ENCODE results near the gene TBC1D14. TPM values are rescaled to one million over a fixed set of nuclear protein-coding genes. Genes with fewer than 3 reads are reported as not detected.

TBC1D14 gene
- total and polyA plus RNA-seq, 2 of the 4 experiments (the other 2 are of a cell fraction), result 31.7 to 40.7 TPM

GRCh38 chr4:6924361-6924779, 14.7 kb downstream of the TBC1D14 start:
- H3K27ac ChIP-seq (ENCODE audit: insufficient read depth, low read length), result no peak overlapping the region
- H3K4ac ChIP-seq (ENCODE audit: low read depth, low read length), result no peak overlapping the region
- H3K9ac ChIP-seq (ENCODE audit: low read depth, low read length), result no peak overlapping the region
- ATAC-seq (ENCODE audit: low read depth), result no peak
- no peak overlapping the region for H4K91ac ChIP-seq (ENCODE audit: insufficient read depth, low read depth, low read length)
- WGBS, 2 experiments (ENCODE audit: extremely low coverage in 2 of 2, insufficient read length in 1 of 2), result 86% methylated on average over 6 of the region's 12 CpGs; no CpG with 5 or more reads in 1 of the 2 experiments
- no peaks in the 10 kb centered on the region for H3K27me3 ChIP-seq (ENCODE audit: control insufficient read depth, insufficient read depth, low read length)
- dilution Hi-C loops (cut with HindIII; ENCODE audit: low sequenced_read_pairs, unreplicated experiment), result no loop called here
- ChIA-PET POLR2A (ENCODE audit: unreplicated experiment) (no interaction called here), CTCF (no interaction called here)
- peaks cover 8% of the 10 kb centered on the region for H3K4me1 ChIP-seq (ENCODE audit: control insufficient read depth, insufficient read depth, low read length)
- H2BK15ac ChIP-seq (ENCODE audit: low read depth, low read length), result no peak overlapping the region
- no peak overlapping the region for H3K4me3 ChIP-seq (ENCODE audit: insufficient read depth, low read depth, low read length)
- no TSS peak for BruUV-seq (replicated peaks)
- no peak overlapping the region for H3K56ac ChIP-seq (ENCODE audit: extremely low read depth, insufficient read depth, low read length)
- no peak for DNase-seq
- no peaks in the 10 kb centered on the region for H3K9me3 ChIP-seq (ENCODE audit: control insufficient read depth, insufficient read depth, low read length)
- peaks cover 21% of the 10 kb centered on the region; the same call in 1 of the 2 replicates for H4K20me1 ChIP-seq (ENCODE audit: insufficient read depth, low read length)
- no peak overlapping the region for H3K18ac ChIP-seq (ENCODE audit: low read depth, low read length)
- H2AK9ac ChIP-seq (replicated peaks; ENCODE audit: low read depth, low read length, poor library complexity), result no peak overlapping the region
- H2BK20ac ChIP-seq (ENCODE audit: low read depth, low read length), result no peak overlapping the region
- peaks cover 24% of the 10 kb centered on the region for H3K36me3 ChIP-seq (ENCODE audit: control insufficient read depth, insufficient read depth, low read length)
- no peak overlapping the region for H4K8ac ChIP-seq (ENCODE audit: low read depth in 2 of 2, low read length in 2 of 2)
- H2AK5ac ChIP-seq (ENCODE audit: low read depth, low read length), result no peak overlapping the region
- TF ChIP-seq SMC3 (IDR thresholded peaks at IDR 0.05; ENCODE audit: low read depth, low read length) (no peak), MAZ (IDR thresholded peaks at IDR 0.05; ENCODE audit: borderline replicate concordance, low read depth, low read length) (no peak), POLR2A (IDR thresholded peaks at IDR 0.05; ENCODE audit: low read depth, low read length) (no peak), CTCF (conservative IDR thresholded peaks at IDR 0.05; ENCODE audit: low read depth, low read length) (no peak), FOS (IDR thresholded peaks at IDR 0.05; ENCODE audit: low read depth, low read length) (no peak), CEBPB (IDR thresholded peaks at IDR 0.05; ENCODE audit: low read depth, low read length) (no peak), CHD1 (IDR thresholded peaks at IDR 0.05; ENCODE audit: low read depth, low read length) (no peak), RAD21 (IDR thresholded peaks at IDR 0.05; ENCODE audit: low read length) (no peak)
- H2BK120ac ChIP-seq (ENCODE audit: low read depth, low read length), result no peak overlapping the region
- no peak overlapping the region for H2AFZ ChIP-seq (replicated peaks; ENCODE audit: low read length, poor library complexity)
- H4K5ac ChIP-seq (ENCODE audit: low read depth, low read length), result no peak overlapping the region
- no peak overlapping the region for H3K14ac ChIP-seq (replicated peaks; ENCODE audit: low read depth, low read length)
- intact Hi-C loops (cut with micrococcal nuclease), result no loop called here
- H2BK5ac ChIP-seq (ENCODE audit: low read depth, low read length, poor library complexity, severe bottlenecking), result no peak overlapping the region
- in situ Hi-C loops (cut with MboI; ENCODE audit: low sequenced_read_pairs), result no loop called here
- no peak overlapping the region for H3K23ac ChIP-seq (ENCODE audit: low read depth, low read length)
- no peak overlapping the region for H3K4me2 ChIP-seq (ENCODE audit: low read depth, low read length)
- H3K9me1 ChIP-seq (ENCODE audit: insufficient read depth, low read length), result peaks cover 14% of the 10 kb centered on the region; the same call in 1 of the 2 replicates
- peaks cover 12 to 36% of the 10 kb centered on the region in 2 experiments; a peak in 3 of 4 replicates for H3K79me1 ChIP-seq (ENCODE audit: low read depth in 1 of 2, low read length in 2 of 2)
